K562 (cell line): ENCODE data around the gene NBPF4. TPM values are rescaled to one million over a fixed set of nuclear protein-coding genes. Genes with fewer than 3 reads are reported as not detected.

ENCODE experiments used
- ATAC-seq: fragments of 200-7000 bp; cut with Tn5 transposase; 3 replicates; pipeline ENCODE4 v1.9.1; 2020; ENCODE audit warnings: moderate library complexity
- BruUV-seq: library from RNA; stranded (reverse); fragments of 400-500 nt; replicated peaks from 2 replicates; lab custom pipeline; 2021; lab: Mats Ljungman, UMichigan
- CTCF ChIA-PET: fragments of 300-600 bp; formaldehyde crosslinking; extraction: SDS; loops from one replicate; lab custom pipeline; 2021; ENCODE audit warnings: low intra/inter-chr PET ratio; lab: Yijun Ruan, JAX
- POLR2A ChIA-PET: fragments of 300-600, 350-650 bp; sonication (Branson Sonifier 250); formaldehyde crosslinking; extraction: SDS; loops from one replicate; lab custom pipeline; 2021; ENCODE audit warnings: antibody characterized with exemption, inconsistent platforms; lab: Yijun Ruan, JAX
- DNase-seq, 4 experiments: peaks; one replicate each; pipeline versions ENCODE4 v3.0.0 to v3.0.0-alpha.2; 2011 to 2018; ENCODE audit warnings: low spot score in 3 of 4, mixed read lengths in 3 of 4; ENCODE audit errors: extremely low read depth in 1 of 4
- FAIRE-seq: peaks from 2 replicates; lab custom pipeline; 2011; peaks lifted over from hg19 to GRCh38; lab: Jason Lieb, UNC
- H2AFZ ChIP-seq: 2 replicates; pipeline ENCODE4 v1.6.0; 2011; ENCODE audit warnings: low read depth, low read length, control low read depth, inconsistent platforms
- H3K27ac ChIP-seq: fragments of 200-600 bp; 3 replicates; pipeline ENCODE4 v1.8.0; 2011; ENCODE audit warnings: low read depth, mild to moderate bottlenecking, control low read depth, inconsistent platforms, low read length, moderate library complexity, mixed read lengths; ENCODE audit errors: extremely low read depth
- H3K27me3 ChIP-seq, 2 experiments: fragments of 300-600 bp in 1 of 2; 2 replicates in 1 of 2; 3 replicates in 1 of 2; pipeline versions ENCODE4 v1.6.0 to v1.8.0; 2011; ENCODE audit warnings: inconsistent platforms in 2 of 2, low read length in 2 of 2, mild to moderate bottlenecking in 1 of 2, mixed read lengths in 1 of 2, moderate library complexity in 1 of 2; ENCODE audit not compliant: control insufficient read depth in 2 of 2, insufficient read depth in 2 of 2
- H3K36me3 ChIP-seq: fragments of 300-600 bp; 3 replicates; pipeline ENCODE4 v1.8.0; 2011; ENCODE audit warnings: mild to moderate bottlenecking, low read length, inconsistent platforms; ENCODE audit not compliant: control insufficient read depth, insufficient read depth
- H3K4me1 ChIP-seq, 2 experiments: fragments of 200-600 bp in 1 of 2; replicated peaks in 1 of 2; 2 replicates in 1 of 2; 3 replicates in 1 of 2; pipeline versions ENCODE4 v1.5.1 to v1.8.0; 2011; ENCODE audit warnings: inconsistent platforms in 2 of 2, low read length in 2 of 2, mild to moderate bottlenecking in 1 of 2, mixed read lengths in 1 of 2, moderate library complexity in 1 of 2; ENCODE audit not compliant: control insufficient read depth in 2 of 2, insufficient read depth in 2 of 2
- H3K4me2 ChIP-seq: 2 replicates; pipeline ENCODE4 v1.6.1; 2011; ENCODE audit warnings: low read length, control low read depth, inconsistent platforms, mixed read lengths; ENCODE audit not compliant: insufficient read depth
- H3K4me3 ChIP-seq: fragments of 200-600 bp; sonication (generic), shearing (Covaris generic); 2 replicates; pipeline ENCODE4 v1.5.1; 2016; ENCODE audit warnings: control low read depth, inconsistent platforms
- H3K79me2 ChIP-seq: fragments of 200-600 bp; 3 replicates; pipeline ENCODE4 v1.8.0; 2011; ENCODE audit warnings: low read length, inconsistent platforms; ENCODE audit not compliant: control insufficient read depth, insufficient read depth
- H3K9ac ChIP-seq, 2 experiments: 2 replicates each; pipeline versions ENCODE4 v1.6.0 to v1.6.1; 2011; ENCODE audit warnings: low read depth in 2 of 2, low read length in 2 of 2, control low read depth in 1 of 2, inconsistent platforms in 1 of 2, mild to moderate bottlenecking in 1 of 2, mixed read lengths in 1 of 2; ENCODE audit not compliant: insufficient read depth in 1 of 2
- H3K9me1 ChIP-seq: one replicate; pipeline ENCODE4 v1.6.0; 2011; ENCODE audit warnings: inconsistent platforms, mild to moderate bottlenecking, low read length, moderate library complexity; ENCODE audit not compliant: control insufficient read depth, insufficient read depth
- H3K9me3 ChIP-seq: replicated peaks from 2 replicates; pipeline ENCODE4 v1.5.1; 2011; ENCODE audit warnings: low read depth, low read length, inconsistent platforms; ENCODE audit not compliant: control insufficient read depth, insufficient read depth
- H4K20me1 ChIP-seq: replicated peaks from 2 replicates; pipeline ENCODE4 v1.6.1; 2011; ENCODE audit warnings: low read length, inconsistent platforms, mixed read lengths; ENCODE audit not compliant: control insufficient read depth, insufficient read depth
- HCFC1 ChIP-seq: IDR thresholded peaks from 2 replicates; pipeline ENCODE4 v1.6.1; 2012; ENCODE audit warnings: low read depth, low read length, improper control_type of control experiment
- MECOM ChIP-seq: fragments of 250-450 bp; sonication (Bioruptor Pico); IDR thresholded peaks from 2 replicates; pipeline ENCODE4 v1.8.0; 2022; ENCODE audit warnings: inconsistent platforms
- NCOA4 ChIP-seq: fragments of 450-650 bp; IDR thresholded peaks from 2 replicates; pipeline ENCODE4 v1.6.1; 2018; ENCODE audit warnings: mild to moderate bottlenecking; ENCODE audit not compliant: partially characterized antibody
- TEAD1 ChIP-seq, 2 experiments: fragments of 450-650 bp in 1 of 2; sonication (generic) in 1 of 2; formaldehyde crosslinking; IDR thresholded peaks; 2 replicates each; pipeline versions ENCODE4 v1.4.0 to v1.8.0; 2020 to 2022; ENCODE audit warnings: mild to moderate bottlenecking in 2 of 2, missing genetic modification reagents in 1 of 2
- WGBS: fragments of 100-300 bp; shearing (Covaris generic); methylation state at CpG from one replicate; pipeline ENCODE4 v1.1.6; 2016; ENCODE audit warnings: low coverage, mixed read lengths; ENCODE audit not compliant: insufficient coverage; ENCODE audit errors: missing lambda C conversion rate; 5-methylcytosine and 5-hydroxymethylcytosine counted together
- in situ Hi-C: fragments of 300-500 bp; cut with MboI; formaldehyde crosslinking; loops from 4 replicates; pipeline ENCODE4 v1.15.0; 2018; ENCODE audit warnings: inconsistent platforms, mixed read lengths
- intact Hi-C: fragments of 100-400 bp; cut with micrococcal nuclease; formaldehyde crosslinking; loops from 2 replicates; pipeline ENCODE4 v1.14.2; 2022
- polyA plus RNA-seq, 8 experiments: library from polyadenylated mRNA; depleted of rRNA in 4 of 8; stranded (reverse) in 5 of 8; unstranded in 3 of 8; fragments of >200 nt; fragmentation: Nextera tagmentation in 2 of 8; fragmentation: Illumina TruSeq in 1 of 8; extraction: Ambion mirVana in 2 of 8; extraction: Trizol in 1 of 8; gene quantifications; 2 replicates each; pipeline versions ENCODE4 v1.2.1 to v1.2.3, GENCODE V29; 2011 to 2014; ENCODE audit warnings: inconsistent platforms in 1 of 8, missing spikeins in 1 of 8
- total RNA-seq, 7 experiments: library from RNA; depleted of rRNA in 6 of 7; stranded (reverse); fragments of >200 nt in 6 of 7; fragmentation: Illumina TruSeq in 2 of 7; extraction: Trizol in 2 of 7; gene quantifications; 2 replicates each; pipeline versions ENCODE4 v1.2.1 to v1.2.3, GENCODE V29; 2011 to 2021; ENCODE audit warnings: low replicate concordance in 1 of 7
- TF ChIP-seq, protein P1 (sequence below), 2 experiments: fragments of 450-650 bp; formaldehyde crosslinking in 1 of 2; IDR thresholded peaks; 2 replicates each; pipeline versions ENCODE4 v1.4.0 to v1.6.1; 2014 to 2020; ENCODE audit warnings: mild to moderate bottlenecking in 2 of 2, borderline replicate concordance in 1 of 2, low read depth in 1 of 2

The NBPF4 gene
- total and polyA plus RNA-seq, 9 of the 15 experiments (the other 6 are each of a cell fraction or from before 2014, with no cell fraction given) = 3.6 to 10.4 (median 5.9) TPM

DNA sequence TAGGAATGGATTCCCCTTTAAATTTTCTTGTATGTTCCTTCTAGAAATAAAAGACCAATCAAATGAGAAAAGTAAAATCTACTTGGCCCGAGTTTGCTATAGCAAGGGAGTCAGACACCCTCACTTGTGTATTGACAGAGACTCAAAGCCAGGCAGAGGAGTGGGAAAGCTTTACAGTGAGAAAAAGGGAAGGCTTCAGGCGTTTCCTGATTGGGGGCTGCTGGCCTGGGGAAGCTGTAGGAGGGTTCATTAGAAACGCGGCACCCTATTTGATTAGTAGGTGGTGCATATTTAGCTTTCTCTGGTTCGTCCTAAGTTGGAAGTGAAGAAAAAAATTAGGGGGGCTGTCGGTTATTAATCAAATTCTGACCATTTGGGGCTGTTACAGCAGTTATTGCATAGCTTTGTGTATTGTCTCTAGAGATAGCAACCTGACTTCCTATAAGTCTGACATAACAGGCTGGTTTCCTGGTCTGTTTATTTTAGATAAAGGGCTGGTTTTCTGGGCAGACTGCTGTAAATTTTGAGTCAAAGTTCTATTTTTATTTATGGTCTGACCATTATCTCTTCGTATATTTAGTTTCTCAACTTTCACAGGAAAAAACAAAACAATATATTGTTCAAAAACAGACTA, 53.8 kb downstream of the NBPF4 start (continued):
- TF ChIP-seq TEAD1 (CRISPR knock-in tag; IDR thresholded peaks at IDR 0.05) = no peak

GRCh38 chr1:108188801-108189200, 55.1 kb downstream of the NBPF4 start:
- Histone ChIP-seq H3K27me3 (no peaks in the 10 kb centered on the region), H3K36me3 (peaks cover 24% of the 10 kb centered on the region; the same call in 1 of the 3 replicates), H3K4me1 (no peaks in the 10 kb centered on the region), H3K9me3 (peaks cover 17% of the 10 kb centered on the region), H3K9me1 (no peaks in the 10 kb centered on the region), H3K4me2 (no peak overlapping the region), H4K20me1 (no peaks in the 10 kb centered on the region), H3K79me2 (no peaks in the 10 kb centered on the region), H3K9ac (no peak overlapping the region), H2AFZ (no peak overlapping the region), H3K27ac (no peak overlapping the region), H3K4me3 (no peak overlapping the region)
- POLR2A ChIA-PET = no interaction called here
- in situ Hi-C loops = no loop called here
- CTCF ChIA-PET = no interaction called here
- WGBS = 24% methylated on average over 1 of the region's 1 CpG
- FAIRE-seq = no peak
- no peak for ATAC-seq
- no peak for DNase-seq
- intact Hi-C loops = no loop called here
- BruUV-seq = no TSS peak
- no peak for TF ChIP-seq MECOM (CRISPR knock-in tag)
- TF ChIP-seq, protein P1, sequence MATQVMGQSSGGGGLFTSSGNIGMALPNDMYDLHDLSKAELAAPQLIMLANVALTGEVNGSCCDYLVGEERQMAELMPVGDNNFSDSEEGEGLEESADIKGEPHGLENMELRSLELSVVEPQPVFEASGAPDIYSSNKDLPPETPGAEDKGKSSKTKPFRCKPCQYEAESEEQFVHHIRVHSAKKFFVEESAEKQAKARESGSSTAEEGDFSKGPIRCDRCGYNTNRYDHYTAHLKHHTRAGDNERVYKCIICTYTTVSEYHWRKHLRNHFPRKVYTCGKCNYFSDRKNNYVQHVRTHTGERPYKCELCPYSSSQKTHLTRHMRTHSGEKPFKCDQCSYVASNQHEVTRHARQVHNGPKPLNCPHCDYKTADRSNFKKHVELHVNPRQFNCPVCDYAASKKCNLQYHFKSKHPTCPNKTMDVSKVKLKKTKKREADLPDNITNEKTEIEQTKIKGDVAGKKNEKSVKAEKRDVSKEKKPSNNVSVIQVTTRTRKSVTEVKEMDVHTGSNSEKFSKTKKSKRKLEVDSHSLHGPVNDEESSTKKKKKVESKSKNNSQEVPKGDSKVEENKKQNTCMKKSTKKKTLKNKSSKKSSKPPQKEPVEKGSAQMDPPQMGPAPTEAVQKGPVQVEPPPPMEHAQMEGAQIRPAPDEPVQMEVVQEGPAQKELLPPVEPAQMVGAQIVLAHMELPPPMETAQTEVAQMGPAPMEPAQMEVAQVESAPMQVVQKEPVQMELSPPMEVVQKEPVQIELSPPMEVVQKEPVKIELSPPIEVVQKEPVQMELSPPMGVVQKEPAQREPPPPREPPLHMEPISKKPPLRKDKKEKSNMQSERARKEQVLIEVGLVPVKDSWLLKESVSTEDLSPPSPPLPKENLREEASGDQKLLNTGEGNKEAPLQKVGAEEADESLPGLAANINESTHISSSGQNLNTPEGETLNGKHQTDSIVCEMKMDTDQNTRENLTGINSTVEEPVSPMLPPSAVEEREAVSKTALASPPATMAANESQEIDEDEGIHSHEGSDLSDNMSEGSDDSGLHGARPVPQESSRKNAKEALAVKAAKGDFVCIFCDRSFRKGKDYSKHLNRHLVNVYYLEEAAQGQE (IDR thresholded peaks at IDR 0.05; ENCODE audit: borderline replicate concordance) = 0 out of 2 replicates have a peak, but pooled peaks have one; percentile 15
- TF ChIP-seq, protein P1 (CRISPR knock-in tag; IDR thresholded peaks at IDR 0.05; ENCODE audit: low read depth) = no peak
- no peak for TF ChIP-seq NCOA4
- no peak for TF ChIP-seq HCFC1
- TF ChIP-seq, all 486 proteins: peak for 1
